BLaER1 treated with 17β-estradiol and CSF1 and Interleukin-3, amounts not matched to agents 10 nM and 100 nM (cell line): ENCODE data around the gene MTUS2.
"Not testable (repeated sequence)": the region's sequence is repeated elsewhere in the genome, so short reads cannot be mapped to it uniquely, and the experiment has no call there.

Experiments
- H3K27ac ChIP-seq, 11 experiments: shearing (Covaris generic); formaldehyde crosslinking; 2 replicates each; pipeline ENCODE4 v1.8.1; 2022
- H3K27me3 ChIP-seq, 11 experiments: shearing (Covaris generic); formaldehyde crosslinking; 2 replicates each; pipeline ENCODE4 v1.8.1; 2022
- H3K36me3 ChIP-seq, 11 experiments: shearing (Covaris generic); formaldehyde crosslinking; 2 replicates each; pipeline ENCODE4 v1.8.1; 2022
- H3K4me1 ChIP-seq, 10 experiments: shearing (Covaris generic); formaldehyde crosslinking; 2 replicates each; pipeline ENCODE4 v1.8.1; 2022
- H3K4me2 ChIP-seq, 11 experiments: shearing (Covaris generic); formaldehyde crosslinking; 2 replicates each; pipeline ENCODE4 v1.8.1; 2022
- H3K4me3 ChIP-seq, 10 experiments: shearing (Covaris generic); formaldehyde crosslinking; 2 replicates each; pipeline ENCODE4 v1.8.1; 2022
- H3K9ac ChIP-seq, 11 experiments: shearing (Covaris generic); formaldehyde crosslinking; 2 replicates each; pipeline ENCODE4 v1.8.1; 2022
- H3K9me3 ChIP-seq, 11 experiments: shearing (Covaris generic); formaldehyde crosslinking; replicated peaks in 1 of 11; 2 replicates each; pipeline ENCODE4 v1.8.1; 2022
- H4K20me1 ChIP-seq, 11 experiments: shearing (Covaris generic); formaldehyde crosslinking; 2 replicates each; pipeline ENCODE4 v1.8.1; 2022
- Cebpa-rat ChIP-seq, 11 experiments: shearing (Covaris generic); IDR thresholded peaks; 2 replicates each; pipeline ENCODE4 v1.8.1; 2022

The MTUS2 gene

GRCh38 chr13:28967029-28967915 is 147.1 kb downstream of the MTUS2 start:
- H3K9me3 ChIP-seq: no peaks in the 10 kb centered on the region
- H3K27me3 ChIP-seq: no peaks in the 10 kb centered on the region
- H3K27ac ChIP-seq: no peak overlapping the region

GRCh38 chr13:28976195-28976594 is 156.1 kb downstream of the MTUS2 start:
- Histone ChIP-seq H3K27ac (no peak overlapping the region), H3K4me2 (no peak overlapping the region), H3K4me3 (no peak overlapping the region), H3K27me3 (no peaks in the 10 kb centered on the region), H3K4me1 (no peaks in the 10 kb centered on the region), H3K9me3 (no peaks in the 10 kb centered on the region), H3K36me3 (no peaks in the 10 kb centered on the region), H4K20me1 (no peaks in the 10 kb centered on the region), H3K9ac (no peak overlapping the region)
- TF ChIP-seq Cebpa-rat (IDR thresholded peaks at IDR 0.05): no peak

More at GRCh38 chr13:28967029-28967915, 147.1 kb downstream of the MTUS2 start:
- no peak overlapping the region for H3K4me2 ChIP-seq
- no peaks in the 10 kb centered on the region for H3K4me1 ChIP-seq
- TF ChIP-seq Cebpa-rat (IDR thresholded peaks at IDR 0.05): no peak
- H3K36me3 ChIP-seq: no peaks in the 10 kb centered on the region
- no peaks in the 10 kb centered on the region for H4K20me1 ChIP-seq
- H3K4me3 ChIP-seq: no peak overlapping the region
- no peak overlapping the region for H3K9ac ChIP-seq

- no peaks in the 10 kb centered on the region for H3K9me3 ChIP-seq
- no peaks in the 10 kb centered on the region for H3K4me1 ChIP-seq
Observed at GRCh38 chr13:28976636-28977035, 156.5 kb downstream of the MTUS2 start.

GRCh38 chr13:28978574-28978973 is 158.4 kb downstream of the MTUS2 start:
- no peaks in the 10 kb centered on the region for H3K27me3 ChIP-seq
- H3K4me3 ChIP-seq: no peak overlapping the region
- H4K20me1 ChIP-seq: no peaks in the 10 kb centered on the region
- no peak overlapping the region for H3K4me2 ChIP-seq
- H3K36me3 ChIP-seq: no peaks in the 10 kb centered on the region
- no peak overlapping the region for H3K27ac ChIP-seq
- H3K4me1 ChIP-seq: no peaks in the 10 kb centered on the region
- H3K9me3 ChIP-seq: no peaks in the 10 kb centered on the region
- no peak for TF ChIP-seq Cebpa-rat (IDR thresholded peaks at IDR 0.05)
- H3K9ac ChIP-seq: no peak overlapping the region

More at GRCh38 chr13:28976636-28977035, 156.5 kb downstream of the MTUS2 start:
- no peak overlapping the region for H3K4me2 ChIP-seq
- H3K36me3 ChIP-seq: no peaks in the 10 kb centered on the region
- no peak for TF ChIP-seq Cebpa-rat (IDR thresholded peaks at IDR 0.05)
- no peak overlapping the region for H3K27ac ChIP-seq
- H4K20me1 ChIP-seq: no peaks in the 10 kb centered on the region
- no peaks in the 10 kb centered on the region for H3K27me3 ChIP-seq
- H3K9ac ChIP-seq: no peak overlapping the region
- no peak overlapping the region for H3K4me3 ChIP-seq

GRCh38 chr13:28981530-28981929 is 161.4 kb downstream of the MTUS2 start:
- Histone ChIP-seq H3K4me1 (no peaks in the 10 kb centered on the region), H3K36me3 (no peaks in the 10 kb centered on the region), H3K4me2 (no peak overlapping the region), H3K9me3 (no peaks in the 10 kb centered on the region), H3K4me3 (no peak overlapping the region), H3K27ac (no peak overlapping the region), H4K20me1 (no peaks in the 10 kb centered on the region), H3K27me3 (no peaks in the 10 kb centered on the region), H3K9ac (no peak overlapping the region)
- no peak for TF ChIP-seq Cebpa-rat (IDR thresholded peaks at IDR 0.05)

GRCh38 chr13:28983641-28984040 is 163.5 kb downstream of the MTUS2 start:
- Histone ChIP-seq H3K4me3 (no peak overlapping the region), H4K20me1 (no peaks in the 10 kb centered on the region), H3K27ac (no peak overlapping the region), H3K9me3 (no peaks in the 10 kb centered on the region), H3K4me2 (no peak overlapping the region), H3K27me3 (no peaks in the 10 kb centered on the region), H3K36me3 (no peaks in the 10 kb centered on the region), H3K9ac (no peak overlapping the region), H3K4me1 (no peaks in the 10 kb centered on the region)
- TF ChIP-seq Cebpa-rat (IDR thresholded peaks at IDR 0.05): no peak

GRCh38 chr13:28984326-28984725 is 164.2 kb downstream of the MTUS2 start:
- Histone ChIP-seq H3K4me2 (no peak overlapping the region), H3K4me1 (no peaks in the 10 kb centered on the region), H3K36me3 (no peaks in the 10 kb centered on the region), H3K4me3 (no peak overlapping the region), H4K20me1 (no peaks in the 10 kb centered on the region), H3K9ac (no peak overlapping the region), H3K9me3 (no peaks in the 10 kb centered on the region), H3K27ac (no peak overlapping the region), H3K27me3 (no peaks in the 10 kb centered on the region)
- TF ChIP-seq Cebpa-rat (IDR thresholded peaks at IDR 0.05): no peak

- H3K4me3 ChIP-seq: no peak overlapping the region
- no peak for TF ChIP-seq Cebpa-rat (IDR thresholded peaks at IDR 0.05)
- no peaks in the 10 kb centered on the region for H3K4me1 ChIP-seq
- no peaks in the 10 kb centered on the region for H3K36me3 ChIP-seq
- H3K27me3 ChIP-seq: no peaks in the 10 kb centered on the region
- H3K9ac ChIP-seq: no peak overlapping the region
- no peaks in the 10 kb centered on the region for H4K20me1 ChIP-seq
- H3K4me2 ChIP-seq: no peak overlapping the region
- H3K9me3 ChIP-seq: peaks cover 0 to 5% (median 0%) of the 10 kb centered on the region in 11 experiments; a peak in 2 of 22 replicates
- no peak overlapping the region for H3K27ac ChIP-seq
Observed at GRCh38 chr13:28984825-28985224, 164.7 kb downstream of the MTUS2 start.

GRCh38 chr13:28990378-28990777 is 170.2 kb downstream of the MTUS2 start:
- Histone ChIP-seq H3K9me3 (peaks cover 10 to 19% (median 11%) of the 10 kb centered on the region in 11 experiments; a peak in 21 of 22 replicates), H3K4me1 (peaks cover 9 to 15% (median 11%) of the 10 kb centered on the region in 10 experiments; a peak in 19 of 20 replicates)
- not testable (repeated sequence) for H3K4me3 ChIP-seq, H4K20me1 ChIP-seq, H3K36me3 ChIP-seq, H3K27ac ChIP-seq, H3K27me3 ChIP-seq, H3K9ac ChIP-seq, H3K4me2 ChIP-seq

GRCh38 chr13:28991764-28992163 is 171.6 kb downstream of the MTUS2 start:
- TF ChIP-seq Cebpa-rat (IDR thresholded peaks at IDR 0.05): no peak
- Histone ChIP-seq H4K20me1 (no peaks in the 10 kb centered on the region), H3K4me1 (peaks cover 9 to 15% (median 11%) of the 10 kb centered on the region in 10 experiments; a peak in 19 of 20 replicates)

More at GRCh38 chr13:28991764-28992163, 171.6 kb downstream of the MTUS2 start:
- H3K27me3 ChIP-seq: no peaks in the 10 kb centered on the region
- H3K4me3 ChIP-seq: no peak overlapping the region
- peak overlapping the region in 4 of 11 experiments; percentile 15 to 47 (median 41); a peak in 4 of 22 replicates for H3K27ac ChIP-seq
- H3K9me3 ChIP-seq: peaks cover 10 to 19% (median 11%) of the 10 kb centered on the region in 11 experiments; a peak in 21 of 22 replicates
- peak overlapping the region; percentile 15 to 60 (median 44); a peak in 19 of 22 replicates for H3K4me2 ChIP-seq
- peak overlapping the region in 1 of 11 experiments; percentile 32; a peak in 2 of 22 replicates for H3K9ac ChIP-seq
- no peaks in the 10 kb centered on the region for H3K36me3 ChIP-seq
